H9 (cell line): Measurements from ENCODE around the gene IGF2BP2. TPM values are rescaled to one million over a fixed set of nuclear protein-coding genes. Genes with fewer than 3 reads are reported as not detected.

Experiments used
- DNase-seq: peaks from one replicate; pipeline ENCODE4 v3.0.0-alpha.2; 2017
- H2AFZ ChIP-seq: one replicate; pipeline ENCODE4 v1.6.1; 2013; ENCODE audit warnings: mild to moderate bottlenecking, low read length, control low read depth, moderate library complexity
- H2AK5ac ChIP-seq: 2 replicates; pipeline ENCODE4 v1.6.1; 2013; ENCODE audit warnings: low read length, control low read depth, mixed read lengths; ENCODE audit not compliant: insufficient read length
- H2BK120ac ChIP-seq: one replicate; pipeline ENCODE4 v1.6.1; 2013; ENCODE audit warnings: low read depth, mild to moderate bottlenecking, low read length, control low read depth, inconsistent platforms; ENCODE audit not compliant: poor library complexity, severe bottlenecking
- H2BK12ac ChIP-seq: 2 replicates; pipeline ENCODE4 v1.6.1; 2013; ENCODE audit warnings: low read length, control low read depth, mixed read lengths, low read depth; ENCODE audit not compliant: insufficient read length
- H2BK15ac ChIP-seq: 2 replicates; pipeline ENCODE4 v1.6.1; 2013; ENCODE audit warnings: low read depth, low read length, control low read depth
- H2BK20ac ChIP-seq: one replicate; pipeline ENCODE4 v1.6.1; 2013; ENCODE audit warnings: low read depth, mild to moderate bottlenecking, low read length, control low read depth, inconsistent platforms; ENCODE audit not compliant: poor library complexity, severe bottlenecking
- H2BK5ac ChIP-seq: 2 replicates; pipeline ENCODE4 v1.6.1; 2013; ENCODE audit warnings: low read length, control low read depth, mixed read lengths; ENCODE audit not compliant: insufficient read length
- H3K14ac ChIP-seq: 2 replicates; pipeline ENCODE4 v1.6.1; 2013; ENCODE audit warnings: low read length, control low read depth; ENCODE audit not compliant: insufficient read depth
- H3K18ac ChIP-seq: 2 replicates; pipeline ENCODE4 v1.6.1; 2013; ENCODE audit warnings: low read depth, mild to moderate bottlenecking, mixed read lengths, low read length, control low read depth; ENCODE audit not compliant: insufficient read length
- H3K23ac ChIP-seq: 2 replicates; pipeline ENCODE4 v1.6.1; 2013; ENCODE audit warnings: low read length, control low read depth, mixed read lengths, low read depth; ENCODE audit not compliant: insufficient read length
- H3K23me2 ChIP-seq: 2 replicates; pipeline ENCODE4 v1.6.1; 2013; ENCODE audit warnings: low read depth, mild to moderate bottlenecking, mixed read lengths, low read length, control low read depth; ENCODE audit not compliant: insufficient read length, poor library complexity, severe bottlenecking
- H3K27ac ChIP-seq: 2 replicates; pipeline ENCODE4 v1.5.1; 2013; ENCODE audit warnings: low read length, control low read depth, mixed read lengths, low read depth; ENCODE audit not compliant: insufficient read length
- H3K27me3 ChIP-seq: 2 replicates; pipeline ENCODE4 v1.6.1; 2013; ENCODE audit warnings: low read length, control low read depth, inconsistent platforms; ENCODE audit not compliant: insufficient read depth
- H3K4ac ChIP-seq: 2 replicates; pipeline ENCODE4 v1.6.1; 2013; ENCODE audit warnings: low read depth, mild to moderate bottlenecking, control low read depth, inconsistent platforms, low read length, moderate library complexity
- H3K4me1 ChIP-seq: 2 replicates; pipeline ENCODE4 v1.6.1; 2013; ENCODE audit warnings: low read length, control low read depth, inconsistent platforms; ENCODE audit not compliant: insufficient read depth
- H3K4me2 ChIP-seq: 2 replicates; pipeline ENCODE4 v1.6.1; 2013; ENCODE audit warnings: low read length, control low read depth, mixed read lengths; ENCODE audit not compliant: insufficient read length, insufficient read depth
- H3K56ac ChIP-seq: 2 replicates; pipeline ENCODE4 v1.6.1; 2013; ENCODE audit warnings: low read depth, mild to moderate bottlenecking, mixed read lengths, low read length, control low read depth; ENCODE audit not compliant: insufficient read length
- H3K79me1 ChIP-seq: 2 replicates; pipeline ENCODE4 v1.6.1; 2013; ENCODE audit warnings: low read depth, mild to moderate bottlenecking, moderate library complexity, low read length, control low read depth, inconsistent platforms; ENCODE audit not compliant: insufficient read depth, poor library complexity, severe bottlenecking
- H3K79me2 ChIP-seq: 2 replicates; pipeline ENCODE4 v1.6.1; 2013; ENCODE audit warnings: low read length, control low read depth, inconsistent platforms; ENCODE audit not compliant: insufficient read depth
- H3K9ac ChIP-seq: 2 replicates; pipeline ENCODE4 v1.6.1; 2013; ENCODE audit warnings: low read length, control low read depth, mixed read lengths; ENCODE audit not compliant: insufficient read length; ENCODE audit errors: extremely low read depth
- H3K9me3 ChIP-seq: one replicate; pipeline ENCODE4 v1.6.1; 2013; ENCODE audit warnings: low read depth, low read length, inconsistent platforms; ENCODE audit not compliant: control insufficient read depth
- H3T11ph ChIP-seq: one replicate; pipeline ENCODE4 v1.6.1; 2013; ENCODE audit warnings: mild to moderate bottlenecking, low read length, control low read depth, inconsistent platforms
- H4K20me1 ChIP-seq: one replicate; pipeline ENCODE4 v1.6.1; 2013; ENCODE audit not compliant: control insufficient read depth, insufficient read length, insufficient read depth
- H4K5ac ChIP-seq: 2 replicates; pipeline ENCODE4 v1.6.1; 2013; ENCODE audit warnings: low read depth, mild to moderate bottlenecking, mixed read lengths, low read length, control low read depth; ENCODE audit not compliant: insufficient read length
- H4K8ac ChIP-seq: replicated peaks from 2 replicates; pipeline ENCODE4 v1.6.1; 2013; ENCODE audit warnings: low read length, control low read depth, mixed read lengths, low read depth; ENCODE audit not compliant: insufficient read length
- H4K91ac ChIP-seq: 2 replicates; pipeline ENCODE4 v1.6.1; 2013; ENCODE audit warnings: low read depth, mild to moderate bottlenecking, moderate library complexity, mixed read lengths, low read length, control low read depth; ENCODE audit not compliant: insufficient read length
- H3K27ac Mint-ChIP-seq, 3 experiments: 2 replicates in 2 of 3; 3 replicates in 1 of 3; pipeline ENCODE4 v1.8.0; 2020 to 2021; ENCODE audit warnings: mixed read lengths in 3 of 3, mild to moderate bottlenecking in 1 of 3, moderate library complexity in 1 of 3
- H3K27me3 Mint-ChIP-seq: 2 replicates; pipeline ENCODE4 v1.8.0; 2021; ENCODE audit warnings: low read depth, mild to moderate bottlenecking, moderate library complexity, mixed read lengths
- H3K36me3 Mint-ChIP-seq, 3 experiments: 2 replicates in 2 of 3; 3 replicates in 1 of 3; pipeline ENCODE4 v1.8.0; 2020 to 2021; ENCODE audit warnings: low read depth in 3 of 3, mixed read lengths in 3 of 3; ENCODE audit not compliant: insufficient read depth in 1 of 3
- H3K4me1 Mint-ChIP-seq, 2 experiments: 2 replicates each; pipeline ENCODE4 v1.8.0; 2020; ENCODE audit warnings: mixed read lengths in 2 of 2
- H3K4me3 Mint-ChIP-seq, 2 experiments: 2 replicates in 1 of 2; 3 replicates in 1 of 2; pipeline ENCODE4 v1.8.0; 2020 to 2021; ENCODE audit warnings: mild to moderate bottlenecking in 2 of 2, mixed read lengths in 2 of 2, moderate library complexity in 1 of 2
- H3K9me3 Mint-ChIP-seq, 2 experiments: 2 replicates in 1 of 2; 3 replicates in 1 of 2; pipeline ENCODE4 v1.8.0; 2020; ENCODE audit warnings: mild to moderate bottlenecking in 2 of 2, mixed read lengths in 2 of 2, moderate library complexity in 1 of 2
- WGBS: extraction: QIAGEN DNeasy Blood & Tissue Kit; methylation state at CpG from one replicate; pipeline ENCODE4 v1.1.7; 2013; ENCODE audit warnings: missing lambda C conversion rate, low lambda C conversion rate, mixed read lengths; ENCODE audit not compliant: insufficient read length; ENCODE audit errors: extremely low coverage; 5-methylcytosine and 5-hydroxymethylcytosine counted together
- total RNA-seq: library from RNA; stranded (reverse); gene quantifications from 2 replicates; pipeline ENCODE4 v1.2.1, GENCODE V29; 2021
- TF ChIP-seq, protein P1 (sequence below): fragments of 200-600 bp; sonication (generic); conservative IDR thresholded peaks from 3 replicates; pipeline ENCODE4 v1.8.0; 2021; ENCODE audit warnings: antibody characterized with exemption, mild to moderate bottlenecking

IGF2BP2 gene
- total RNA-seq, 1 experiment from 2014 or later = 130 TPM

DNA sequence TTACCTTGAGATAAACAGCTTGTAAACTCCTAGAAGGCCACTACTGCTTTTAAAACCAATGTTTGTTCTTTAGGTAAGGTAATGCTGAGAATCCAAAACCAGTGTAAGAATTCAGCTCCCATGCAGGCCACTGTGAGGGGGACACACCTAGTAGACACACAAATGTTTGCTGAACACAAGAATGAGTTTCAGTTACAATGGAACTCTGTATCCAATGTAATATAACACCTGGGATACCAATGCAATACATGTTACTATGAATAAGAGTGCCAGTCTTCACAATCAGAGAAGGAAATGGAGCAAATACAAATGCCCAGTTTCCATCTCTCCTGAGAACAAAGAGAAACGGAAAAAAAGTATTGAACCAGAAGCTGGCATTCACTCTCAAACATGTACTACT, 65.9 kb downstream of the IGF2BP2 start:
- H2BK5ac ChIP-seq = no peak overlapping the region
- H3K27ac ChIP-seq = no peak overlapping the region
- no peak overlapping the region for H2BK12ac ChIP-seq
- peaks cover 21 to 31% of the 10 kb centered on the region in 2 experiments; a peak in 4 of 5 replicates for H3K9me3 Mint-ChIP-seq
- H2BK120ac ChIP-seq = no peak overlapping the region
- no peaks in the 10 kb centered on the region for H3K27me3 Mint-ChIP-seq
- no peak overlapping the region for H4K8ac ChIP-seq
- no peak overlapping the region for H2AK5ac ChIP-seq
- no CpG with 5 or more reads among the region's 1 CpG for WGBS
- H3K4me3 Mint-ChIP-seq = no peak overlapping the region
- no peak overlapping the region for H3K4ac ChIP-seq
- H3K4me2 ChIP-seq = no peak overlapping the region
- H3K23ac ChIP-seq = no peak overlapping the region
- H3K9me3 ChIP-seq = peaks cover 7% of the 10 kb centered on the region
- H2BK20ac ChIP-seq = no peak overlapping the region
- no peaks in the 10 kb centered on the region for H3K27me3 ChIP-seq
- H3K18ac ChIP-seq = no peak overlapping the region
- no peak overlapping the region for H3K14ac ChIP-seq
- no peak overlapping the region for H3K9ac ChIP-seq
- H3K56ac ChIP-seq = no peak overlapping the region
- no peak overlapping the region for H4K91ac ChIP-seq
- H3T11ph ChIP-seq = no peak overlapping the region
- peaks cover 62 to 84% of the 10 kb centered on the region in 2 experiments for H3K4me1 Mint-ChIP-seq
- TF ChIP-seq, protein P1, sequence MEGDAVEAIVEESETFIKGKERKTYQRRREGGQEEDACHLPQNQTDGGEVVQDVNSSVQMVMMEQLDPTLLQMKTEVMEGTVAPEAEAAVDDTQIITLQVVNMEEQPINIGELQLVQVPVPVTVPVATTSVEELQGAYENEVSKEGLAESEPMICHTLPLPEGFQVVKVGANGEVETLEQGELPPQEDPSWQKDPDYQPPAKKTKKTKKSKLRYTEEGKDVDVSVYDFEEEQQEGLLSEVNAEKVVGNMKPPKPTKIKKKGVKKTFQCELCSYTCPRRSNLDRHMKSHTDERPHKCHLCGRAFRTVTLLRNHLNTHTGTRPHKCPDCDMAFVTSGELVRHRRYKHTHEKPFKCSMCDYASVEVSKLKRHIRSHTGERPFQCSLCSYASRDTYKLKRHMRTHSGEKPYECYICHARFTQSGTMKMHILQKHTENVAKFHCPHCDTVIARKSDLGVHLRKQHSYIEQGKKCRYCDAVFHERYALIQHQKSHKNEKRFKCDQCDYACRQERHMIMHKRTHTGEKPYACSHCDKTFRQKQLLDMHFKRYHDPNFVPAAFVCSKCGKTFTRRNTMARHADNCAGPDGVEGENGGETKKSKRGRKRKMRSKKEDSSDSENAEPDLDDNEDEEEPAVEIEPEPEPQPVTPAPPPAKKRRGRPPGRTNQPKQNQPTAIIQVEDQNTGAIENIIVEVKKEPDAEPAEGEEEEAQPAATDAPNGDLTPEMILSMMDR = no peak
- no peak overlapping the region for H2BK15ac ChIP-seq
- H3K4me1 ChIP-seq = peaks cover 4% of the 10 kb centered on the region; the same call in 1 of the 2 replicates
- H3K27ac Mint-ChIP-seq = no peak overlapping the region
- no peak for DNase-seq
- peaks cover 29 to 42% (median 33%) of the 10 kb centered on the region in 3 experiments for H3K36me3 Mint-ChIP-seq
- peaks cover 20% of the 10 kb centered on the region; the same call in 1 of the 2 replicates for H3K79me2 ChIP-seq
- H4K5ac ChIP-seq = no peak overlapping the region
- no peaks in the 10 kb centered on the region for H4K20me1 ChIP-seq
- H2AFZ ChIP-seq = no peak overlapping the region
- no peaks in the 10 kb centered on the region for H3K23me2 ChIP-seq
- H3K79me1 ChIP-seq = peaks cover 9% of the 10 kb centered on the region
